PC-3 (cell line): ENCODE measurements around the gene SUSD6. TPM values are rescaled to one million over a fixed set of nuclear protein-coding genes. Genes with fewer than 3 reads are reported as not detected.

Source experiments
- ATAC-seq: fragments of 200-7000 bp; cut with Tn5 transposase; 2 replicates; pipeline ENCODE4 v1.9.1; 2020; ENCODE audit warnings: mild to moderate bottlenecking, moderate library complexity
- BruUV-seq: library from RNA; stranded (reverse); fragments of 400-500 nt; replicated peaks from 2 replicates; lab custom pipeline; 2021; lab: Mats Ljungman, UMichigan
- CTCF ChIA-PET: fragments of 300-600 bp; sonication (Branson Sonifier 250); formaldehyde crosslinking; loops from one replicate; lab custom pipeline; 2022; ENCODE audit warnings: antibody characterized with exemption; lab: Charles Lee
- POLR2A ChIA-PET: fragments of 300-600 bp; sonication (Branson Sonifier 250); formaldehyde crosslinking; loops from one replicate; lab custom pipeline; 2022; ENCODE audit warnings: antibody characterized with exemption; ENCODE audit not compliant: unreplicated experiment; lab: Charles Lee
- DNase-seq: peaks from one replicate; pipeline ENCODE4 v3.0.0-alpha.2; 2015
- H2AFZ ChIP-seq: fragments of 300-600 bp; sonication (generic); 2 replicates; pipeline ENCODE4 v1.6.0; 2016; ENCODE audit warnings: antibody characterized with exemption, low read length
- H3F3A ChIP-seq: fragments of 300-600 bp; sonication (generic); one replicate; pipeline ENCODE4 v1.6.0; 2017; ENCODE audit warnings: antibody characterized with exemption, low read length, control low read depth, mild to moderate bottlenecking; ENCODE audit not compliant: unreplicated experiment
- H3K27ac ChIP-seq: fragments of 300-600 bp; sonication (generic); 2 replicates; pipeline ENCODE4 v1.5.1; 2016; ENCODE audit warnings: mild to moderate bottlenecking, low read length
- H3K27me3 ChIP-seq: fragments of 300-600 bp; sonication (generic); 2 replicates; pipeline ENCODE4 v1.6.1; 2016; ENCODE audit warnings: low read length, mixed read lengths
- H3K36me3 ChIP-seq: fragments of 300-600 bp; sonication (generic); 2 replicates; pipeline ENCODE4 v1.6.1; 2016; ENCODE audit warnings: low read depth, mixed run types, low read length, mixed read lengths
- H3K4me1 ChIP-seq: fragments of 300-600 bp; sonication (generic); 2 replicates; pipeline ENCODE4 v1.5.1; 2016; ENCODE audit warnings: low read length; ENCODE audit not compliant: insufficient read depth
- H3K4me2 ChIP-seq: fragments of 300-600 bp; sonication (generic); 2 replicates; pipeline ENCODE4 v1.6.0; 2016; ENCODE audit warnings: low read length
- H3K4me3 ChIP-seq: fragments of 300-600 bp; sonication (generic); 2 replicates; pipeline ENCODE4 v1.5.1; 2016; ENCODE audit warnings: mild to moderate bottlenecking, low read length, mixed read lengths
- H3K79me2 ChIP-seq: fragments of 300-600 bp; sonication (generic); 2 replicates; pipeline ENCODE4 v1.6.1; 2017; ENCODE audit warnings: low read length, mixed read lengths
- H3K9ac ChIP-seq: fragments of 300-600 bp; sonication (generic); 2 replicates; pipeline ENCODE4 v1.6.0; 2016; ENCODE audit warnings: mild to moderate bottlenecking, low read length
- H3K9me2 ChIP-seq: fragments of 300-600 bp; sonication (generic); replicated peaks from 2 replicates; pipeline ENCODE4 v1.6.1; 2016; ENCODE audit warnings: mixed run types, low read length, mixed read lengths
- H3K9me3 ChIP-seq: fragments of 300-600 bp; sonication (generic); 2 replicates; pipeline ENCODE4 v1.6.1; 2016; ENCODE audit warnings: low read length, mixed read lengths
- H4K20me1 ChIP-seq: fragments of 300-600 bp; sonication (generic); 2 replicates; pipeline ENCODE4 v1.6.1; 2016; ENCODE audit warnings: low read length, mixed read lengths
- CTCF ChIP-seq: fragments of 300-600 bp; sonication (generic); conservative IDR thresholded peaks from 2 replicates; pipeline ENCODE4 v1.5.1; 2017; ENCODE audit warnings: antibody characterized with exemption, low read depth, mild to moderate bottlenecking, low read length
- EZH2 ChIP-seq: fragments of 300-600 bp; sonication (generic); IDR thresholded peaks from one replicate; pipeline ENCODE4 v1.6.1; 2017; ENCODE audit warnings: antibody characterized with exemption, mild to moderate bottlenecking, low read length; ENCODE audit not compliant: unreplicated experiment
- EZH2phosphoT487 ChIP-seq: fragments of 300-600 bp; sonication (generic); IDR thresholded peaks from 2 replicates; pipeline ENCODE4 v1.6.1; 2018; ENCODE audit warnings: mild to moderate bottlenecking, antibody characterized with exemption, low read length, borderline replicate concordance
- intact Hi-C: fragments of 100-400 bp; cut with micrococcal nuclease; formaldehyde crosslinking; loops from 2 replicates; pipeline ENCODE4 v1.9.0; 2023
- total RNA-seq: library from RNA; depleted of rRNA; stranded (reverse); fragments of >200 nt; gene quantifications from 2 replicates; pipeline ENCODE4 v1.2.3, GENCODE V29; 2014

Gene SUSD6
- total RNA-seq, 1 experiment from 2014 or later = 6.1 TPM

- no peak for DNase-seq
- POLR2A ChIA-PET = no interaction called here
- no peak overlapping the region for H3K4me2 ChIP-seq
- H3K36me3 ChIP-seq = no peaks in the 10 kb centered on the region
- H3K4me1 ChIP-seq = no peaks in the 10 kb centered on the region
- H2AFZ ChIP-seq = no peak overlapping the region
- no peaks in the 10 kb centered on the region for H3K27me3 ChIP-seq
- no TSS peak for BruUV-seq
- no peaks in the 10 kb centered on the region for H3F3A ChIP-seq
- no peak overlapping the region for H3K9ac ChIP-seq
- H3K27ac ChIP-seq = no peak overlapping the region
- H3K9me3 ChIP-seq = no peaks in the 10 kb centered on the region
- intact Hi-C loops = no loop called here
- ATAC-seq = no peak
- CTCF ChIA-PET = no interaction called here
- no peaks in the 10 kb centered on the region for H4K20me1 ChIP-seq
- H3K79me2 ChIP-seq = no peaks in the 10 kb centered on the region
- TF ChIP-seq EZH2phosphoT487 (no peak), EZH2 (no peak), CTCF (no peak)
- H3K9me2 ChIP-seq = no peaks in the 10 kb centered on the region
- H3K4me3 ChIP-seq = no peak overlapping the region
Measured at GRCh38 chr14:69705706-69706105, 94.3 kb downstream of the SUSD6 start.

- no peak overlapping the region for H3K4me3 ChIP-seq
- no peak overlapping the region for H2AFZ ChIP-seq
- no peak overlapping the region for H3K4me2 ChIP-seq
- DNase-seq (no peak), ATAC-seq (no peak)
- no peak overlapping the region for H3K9ac ChIP-seq
- intact Hi-C loops = loop anchor here (2.0 kb wide), 1 partner anchor 65 kb away; no protein-coding TSS in a partner anchor
- BruUV-seq = no TSS peak
- no peaks in the 10 kb centered on the region for H3K36me3 ChIP-seq
- H3K27me3 ChIP-seq = no peaks in the 10 kb centered on the region
- no peak overlapping the region for H3K27ac ChIP-seq
- CTCF ChIA-PET = no interaction called here
- no peaks in the 10 kb centered on the region for H3F3A ChIP-seq
- H3K4me1 ChIP-seq = no peaks in the 10 kb centered on the region
- POLR2A ChIA-PET = interaction anchor here (0.7 kb wide), 1 partner anchor 148 kb away, joined by 5 read pairs; no protein-coding TSS in a partner anchor
- TF ChIP-seq EZH2 (no peak), CTCF (no peak), EZH2phosphoT487 (no peak)
- no peaks in the 10 kb centered on the region for H3K9me3 ChIP-seq
- H3K79me2 ChIP-seq = no peaks in the 10 kb centered on the region
- H4K20me1 ChIP-seq = no peaks in the 10 kb centered on the region
- H3K9me2 ChIP-seq = no peaks in the 10 kb centered on the region
Measured at GRCh38 chr14:69708049-69708448, 96.7 kb downstream of the SUSD6 start.
